A549 (cell line): ENCODE data around the gene OR10W1. TPM values are rescaled to one million over a fixed set of nuclear protein-coding genes. Genes with fewer than 3 reads are reported as not detected.

Experiments used
- MAX ChIP-seq: IDR thresholded peaks from 2 replicates; pipeline ENCODE4 v1.6.1; 2012
- polyA plus RNA-seq, 4 experiments: library from polyadenylated mRNA; depleted of rRNA in 3 of 4; stranded (reverse); fragments of >200 nt; fragmentation: RNase III in 1 of 4; extraction: RNeasy Plus Mini Kit Qiagen cat#74134 plus additional on column Dnase treatment in 1 of 4; gene quantifications; 2 replicates in 3 of 4; 3 replicates in 1 of 4; pipeline ENCODE4 v1.2.3, GENCODE V29; 2011 to 2017

OR10W1 gene
- polyA plus RNA-seq, 2 of the 4 experiments (the other 2 are of a cell fraction) = not detected

DNA sequence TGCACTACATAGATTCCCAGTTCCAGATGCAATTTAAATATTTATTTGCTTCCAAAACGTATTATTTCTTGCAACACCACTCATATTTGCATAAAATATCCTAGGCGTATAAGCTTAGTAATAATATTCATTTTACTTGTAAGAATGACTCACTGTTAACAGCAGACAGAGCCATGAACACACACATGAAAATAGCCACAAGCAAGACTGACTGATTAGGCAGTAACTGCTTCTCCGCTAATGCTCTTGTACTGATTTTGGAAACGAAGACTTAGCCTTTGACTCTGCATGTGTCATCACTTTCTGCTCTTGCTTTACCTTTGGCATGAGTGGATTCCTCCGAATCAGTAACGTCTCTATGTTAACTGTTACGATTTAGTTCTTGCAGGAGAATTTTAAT lies 45.3 kb downstream of the OR10W1 start (continued):
- TF ChIP-seq MAX = no peak

Other genes starting within 250 kb of the OR10W1 start
- not detected in 2 replicates for gene OR9Q1, start 244.4 kb downstream of the OR10W1 start, polyA plus RNA-seq (2011; rRNA removed)
- not detected in 3 replicates for gene OR9Q1, start 244.4 kb downstream of the OR10W1 start, polyA plus RNA-seq (2017; fragmentation: RNase III; extraction: RNeasy Plus Mini Kit Qiagen cat#74134 plus additional on column Dnase treatment)
- not detected in 2 replicates for gene OR6Q1, start 237.3 kb downstream of the OR10W1 start, polyA plus RNA-seq (2011; rRNA removed)
- not detected in 3 replicates for gene OR6Q1, start 237.3 kb downstream of the OR10W1 start, polyA plus RNA-seq (2017; fragmentation: RNase III; extraction: RNeasy Plus Mini Kit Qiagen cat#74134 plus additional on column Dnase treatment)
- gene OR9I1, start 142.7 kb downstream of the OR10W1 start, polyA plus RNA-seq (2011; rRNA removed) = not detected in 2 replicates
- not detected in 3 replicates for gene OR9I1, start 142.7 kb downstream of the OR10W1 start, polyA plus RNA-seq (2017; fragmentation: RNase III; extraction: RNeasy Plus Mini Kit Qiagen cat#74134 plus additional on column Dnase treatment)
- gene OR9Q2, start 79.2 kb downstream of the OR10W1 start, polyA plus RNA-seq (2011; rRNA removed) = not detected in 2 replicates
- gene OR9Q2, start 79.2 kb downstream of the OR10W1 start, polyA plus RNA-seq (2017; fragmentation: RNase III; extraction: RNeasy Plus Mini Kit Qiagen cat#74134 plus additional on column Dnase treatment) = not detected in 3 replicates
- not detected in 2 replicates for gene OR1S2, start 64.1 kb downstream of the OR10W1 start, polyA plus RNA-seq (2011; rRNA removed)
- gene OR1S2, start 64.1 kb downstream of the OR10W1 start, polyA plus RNA-seq (2017; fragmentation: RNase III; extraction: RNeasy Plus Mini Kit Qiagen cat#74134 plus additional on column Dnase treatment) = not detected in 3 replicates
- gene OR1S1, start 55.5 kb downstream of the OR10W1 start, polyA plus RNA-seq (2011; rRNA removed) = not detected in 2 replicates
- not detected in 3 replicates for gene OR1S1, start 55.5 kb downstream of the OR10W1 start, polyA plus RNA-seq (2017; fragmentation: RNase III; extraction: RNeasy Plus Mini Kit Qiagen cat#74134 plus additional on column Dnase treatment)
- not detected in 2 replicates for gene OR10Q1, start 39.3 kb downstream of the OR10W1 start, polyA plus RNA-seq (2011; rRNA removed)
- not detected in 3 replicates for gene OR10Q1, start 39.3 kb downstream of the OR10W1 start, polyA plus RNA-seq (2017; fragmentation: RNase III; extraction: RNeasy Plus Mini Kit Qiagen cat#74134 plus additional on column Dnase treatment)
- gene OR5B17, start 90.8 kb upstream of the OR10W1 start, polyA plus RNA-seq (2011; rRNA removed) = not detected in 2 replicates
- gene OR5B17, start 90.8 kb upstream of the OR10W1 start, polyA plus RNA-seq (2017; fragmentation: RNase III; extraction: RNeasy Plus Mini Kit Qiagen cat#74134 plus additional on column Dnase treatment) = not detected in 3 replicates
- not detected in 2 replicates for gene OR5B3, start 138.6 kb upstream of the OR10W1 start, polyA plus RNA-seq (2011; rRNA removed)
- gene OR5B3, start 138.6 kb upstream of the OR10W1 start, polyA plus RNA-seq (2017; fragmentation: RNase III; extraction: RNeasy Plus Mini Kit Qiagen cat#74134 plus additional on column Dnase treatment) = not detected in 3 replicates
- gene OR5B2, start 159.9 kb upstream of the OR10W1 start, polyA plus RNA-seq (2011; rRNA removed) = not detected in 2 replicates
- gene OR5B2, start 159.9 kb upstream of the OR10W1 start, polyA plus RNA-seq (2017; fragmentation: RNase III; extraction: RNeasy Plus Mini Kit Qiagen cat#74134 plus additional on column Dnase treatment) = not detected in 3 replicates
- gene OR5B12, start 174.0 kb upstream of the OR10W1 start, polyA plus RNA-seq (2011; rRNA removed) = not detected in 2 replicates
- gene OR5B12, start 174.0 kb upstream of the OR10W1 start, polyA plus RNA-seq (2017; fragmentation: RNase III; extraction: RNeasy Plus Mini Kit Qiagen cat#74134 plus additional on column Dnase treatment) = not detected in 3 replicates
- gene OR5B21, start 239.8 kb upstream of the OR10W1 start, polyA plus RNA-seq (2011; rRNA removed) = not detected in 2 replicates
- not detected in 3 replicates for gene OR5B21, start 239.8 kb upstream of the OR10W1 start, polyA plus RNA-seq (2017; fragmentation: RNase III; extraction: RNeasy Plus Mini Kit Qiagen cat#74134 plus additional on column Dnase treatment)